B cell (primary cell): ENCODE data around the gene ANO2.

Experiments
- CTCF ChIP-seq: fragments of 200-600 bp; IDR thresholded peaks from one replicate; pipeline ENCODE4 v1.8.0; 2022; ENCODE audit warnings: antibody characterized with exemption, mild to moderate bottlenecking
- EZH2 ChIP-seq: IDR thresholded peaks from 2 replicates; pipeline ENCODE4 v1.6.1; 2012; ENCODE audit warnings: borderline replicate concordance, low read depth, mild to moderate bottlenecking, moderate library complexity, low read length; ENCODE audit not compliant: insufficient read depth, poor library complexity, severe bottlenecking

DNA sequence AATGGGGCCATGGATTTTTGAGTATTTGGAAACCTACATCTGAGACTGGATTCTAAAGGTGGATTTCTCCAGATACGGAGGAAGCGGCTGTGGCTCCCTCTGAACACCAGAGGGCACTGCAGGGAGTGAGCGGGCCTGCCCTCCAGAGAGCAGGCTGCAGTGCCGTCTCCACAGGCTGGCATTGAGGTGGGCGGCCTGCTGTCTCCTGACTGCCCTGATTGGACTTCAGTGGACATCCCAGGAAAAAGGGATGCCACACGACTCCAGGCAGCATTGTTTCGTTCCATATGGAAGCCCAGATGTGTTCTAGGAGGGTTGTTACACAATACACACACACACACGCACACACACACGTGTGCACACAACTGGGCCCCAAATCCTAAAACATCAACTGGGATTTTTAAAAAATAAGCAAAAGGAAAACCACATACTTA, 20.9 kb upstream of the ANO2 start:
- TF ChIP-seq EZH2: no peak
- TF ChIP-seq CTCF: peak; percentile 74
